Brain microvascular endothelial cell (primary cell): ENCODE data around the gene RTL3.
A peak's percentile ranks its signal among the peaks of the same experiment; 100 is the strongest.

ENCODE experiments used
- DNase-seq: peaks from one replicate; pipeline ENCODE4 v3.0.0-alpha.2; 2020
- H3K27ac ChIP-seq: fragments of 250-450 bp; sonication (Bioruptor Pico); 2 replicates; pipeline ENCODE4 v1.5.1; 2020; ENCODE audit warnings: mild to moderate bottlenecking, moderate library complexity
- H3K27me3 ChIP-seq: fragments of 250-450 bp; sonication (Bioruptor Pico); replicated peaks from 2 replicates; pipeline ENCODE4 v1.5.1; 2020; ENCODE audit warnings: mild to moderate bottlenecking
- H3K36me3 ChIP-seq: fragments of 250-450 bp; sonication (Bioruptor Pico); replicated peaks from 2 replicates; pipeline ENCODE4 v1.5.1; 2020; ENCODE audit warnings: mild to moderate bottlenecking
- H3K4me3 ChIP-seq: 2 replicates; pipeline ENCODE4 v1.5.1; 2011; ENCODE audit warnings: low read depth, mild to moderate bottlenecking, control low read depth, low read length, moderate library complexity
- in situ Hi-C: cut with HindIII; loops from 2 replicates; pipeline ENCODE4 v1.10.0; 2017; ENCODE audit warnings: low sequenced_read_pairs, low pct_ligation_motif_present
- TF ChIP-seq, protein P1 (sequence below): IDR thresholded peaks from 2 replicates; pipeline ENCODE4 v1.5.1; 2011; ENCODE audit warnings: low read depth, mild to moderate bottlenecking, moderate library complexity, low read length, control low read depth, inconsistent platforms; ENCODE audit errors: missing control alignments

The RTL3 gene, protein sequence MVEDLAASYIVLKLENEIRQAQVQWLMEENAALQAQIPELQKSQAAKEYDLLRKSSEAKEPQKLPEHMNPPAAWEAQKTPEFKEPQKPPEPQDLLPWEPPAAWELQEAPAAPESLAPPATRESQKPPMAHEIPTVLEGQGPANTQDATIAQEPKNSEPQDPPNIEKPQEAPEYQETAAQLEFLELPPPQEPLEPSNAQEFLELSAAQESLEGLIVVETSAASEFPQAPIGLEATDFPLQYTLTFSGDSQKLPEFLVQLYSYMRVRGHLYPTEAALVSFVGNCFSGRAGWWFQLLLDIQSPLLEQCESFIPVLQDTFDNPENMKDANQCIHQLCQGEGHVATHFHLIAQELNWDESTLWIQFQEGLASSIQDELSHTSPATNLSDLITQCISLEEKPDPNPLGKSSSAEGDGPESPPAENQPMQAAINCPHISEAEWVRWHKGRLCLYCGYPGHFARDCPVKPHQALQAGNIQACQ

DNA sequence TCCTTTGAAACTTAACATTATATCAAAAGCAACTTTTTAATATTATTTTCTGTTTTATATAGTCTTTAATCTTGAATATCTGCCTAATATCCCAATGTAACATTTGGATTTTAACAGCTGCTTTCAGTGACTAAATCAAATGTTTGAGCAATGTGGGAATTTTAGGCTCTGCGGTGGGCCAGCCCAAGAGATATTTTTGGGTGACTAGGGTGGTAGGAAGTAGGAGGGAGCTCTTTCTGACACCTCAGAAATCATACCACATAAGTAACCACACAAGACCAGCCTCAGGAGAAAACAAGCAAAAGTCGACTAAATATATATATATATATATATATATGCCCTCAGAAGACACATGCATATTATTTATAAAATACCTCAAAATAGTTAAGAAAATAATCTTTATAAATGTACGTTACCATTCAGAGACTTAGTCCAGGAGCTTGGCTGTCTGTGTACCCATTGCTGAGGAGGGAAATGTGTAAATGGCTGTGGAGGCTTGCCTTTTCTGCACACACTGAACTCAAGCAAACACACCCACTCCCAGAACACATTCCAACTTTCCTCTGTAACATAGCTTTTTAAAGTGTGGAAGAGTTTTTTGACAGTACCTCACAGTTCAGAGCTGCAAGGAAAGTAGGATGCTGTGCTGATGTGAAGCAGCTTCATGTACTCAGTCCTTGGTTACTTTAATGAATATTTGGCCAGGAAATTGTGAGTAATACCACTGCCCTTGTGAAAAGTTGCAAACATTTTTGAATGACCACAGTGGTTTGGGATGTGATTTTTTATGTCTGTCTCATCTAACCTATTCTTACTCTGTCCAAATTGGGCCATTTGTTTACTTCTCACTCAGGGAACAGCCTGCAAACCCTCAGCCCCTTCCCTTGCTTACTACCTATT is at the start of gene RTL3:
Gene RTL3 (minus strand): TSS at position 484 of the 900 bp plus-strand sequence. CDS start 908 bp downstream, outside the sequence.
- DNase-seq = peak; percentile 56
- TF ChIP-seq, protein P1, sequence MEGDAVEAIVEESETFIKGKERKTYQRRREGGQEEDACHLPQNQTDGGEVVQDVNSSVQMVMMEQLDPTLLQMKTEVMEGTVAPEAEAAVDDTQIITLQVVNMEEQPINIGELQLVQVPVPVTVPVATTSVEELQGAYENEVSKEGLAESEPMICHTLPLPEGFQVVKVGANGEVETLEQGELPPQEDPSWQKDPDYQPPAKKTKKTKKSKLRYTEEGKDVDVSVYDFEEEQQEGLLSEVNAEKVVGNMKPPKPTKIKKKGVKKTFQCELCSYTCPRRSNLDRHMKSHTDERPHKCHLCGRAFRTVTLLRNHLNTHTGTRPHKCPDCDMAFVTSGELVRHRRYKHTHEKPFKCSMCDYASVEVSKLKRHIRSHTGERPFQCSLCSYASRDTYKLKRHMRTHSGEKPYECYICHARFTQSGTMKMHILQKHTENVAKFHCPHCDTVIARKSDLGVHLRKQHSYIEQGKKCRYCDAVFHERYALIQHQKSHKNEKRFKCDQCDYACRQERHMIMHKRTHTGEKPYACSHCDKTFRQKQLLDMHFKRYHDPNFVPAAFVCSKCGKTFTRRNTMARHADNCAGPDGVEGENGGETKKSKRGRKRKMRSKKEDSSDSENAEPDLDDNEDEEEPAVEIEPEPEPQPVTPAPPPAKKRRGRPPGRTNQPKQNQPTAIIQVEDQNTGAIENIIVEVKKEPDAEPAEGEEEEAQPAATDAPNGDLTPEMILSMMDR = no peak
- H3K4me3 ChIP-seq = no peak within 1 kb of the TSS
- H3K27ac ChIP-seq = peak within 1 kb of the TSS; percentile 59
- no peaks in the 10 kb centered on the region for H3K36me3 ChIP-seq
- in situ Hi-C loops = no loop called here
- no peaks in the 10 kb centered on the region for H3K27me3 ChIP-seq

DNA sequence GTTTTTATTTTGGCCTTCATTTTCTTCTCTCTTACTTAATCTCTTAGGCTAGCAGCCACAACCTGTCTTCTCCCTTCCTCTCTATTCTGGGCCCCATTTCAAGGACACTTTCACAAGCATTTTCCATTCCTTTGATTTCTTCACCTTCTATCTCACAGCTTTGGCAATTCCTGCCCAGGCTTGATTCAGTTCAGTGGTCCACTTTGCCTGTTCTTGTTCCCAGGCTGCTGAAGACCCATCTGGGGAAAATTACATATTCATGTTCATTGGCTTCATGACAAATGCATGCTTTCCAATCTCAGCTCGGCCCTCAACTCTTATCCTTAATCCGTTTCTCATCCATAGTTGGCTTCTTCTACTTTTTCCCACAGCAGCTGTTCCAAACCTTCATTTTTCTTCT is 49.7 kb upstream of the RTL3 start:
- H3K27ac ChIP-seq = no peak overlapping the region
- H3K27me3 ChIP-seq = no peaks in the 10 kb centered on the region
- no peak overlapping the region for H3K4me3 ChIP-seq
- no peak for DNase-seq
- TF ChIP-seq, protein P1 = no peak
- no peaks in the 10 kb centered on the region for H3K36me3 ChIP-seq
- in situ Hi-C loops = no loop called here

DNA sequence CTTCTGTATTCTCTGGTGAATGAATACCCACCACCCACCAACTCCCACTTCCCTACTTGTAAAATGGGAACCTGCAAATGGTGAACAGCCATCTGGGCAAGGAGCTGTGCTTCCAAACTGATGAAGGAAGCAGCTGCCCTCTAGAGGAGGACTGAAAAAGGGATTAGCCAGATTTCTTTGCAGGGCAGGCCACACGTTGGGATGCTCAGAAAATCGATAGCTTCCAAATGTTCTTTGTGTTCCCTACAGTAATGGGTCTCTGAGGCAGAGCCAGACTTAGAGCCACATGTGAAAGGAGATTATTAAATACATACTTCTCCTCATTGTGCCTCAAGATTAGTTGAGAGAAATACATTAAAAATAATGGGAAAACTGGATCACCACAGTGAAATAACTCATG is 49.1 kb upstream of the RTL3 start:
- peak; percentile 33 for DNase-seq
- in situ Hi-C loops = no loop called here

DNA sequence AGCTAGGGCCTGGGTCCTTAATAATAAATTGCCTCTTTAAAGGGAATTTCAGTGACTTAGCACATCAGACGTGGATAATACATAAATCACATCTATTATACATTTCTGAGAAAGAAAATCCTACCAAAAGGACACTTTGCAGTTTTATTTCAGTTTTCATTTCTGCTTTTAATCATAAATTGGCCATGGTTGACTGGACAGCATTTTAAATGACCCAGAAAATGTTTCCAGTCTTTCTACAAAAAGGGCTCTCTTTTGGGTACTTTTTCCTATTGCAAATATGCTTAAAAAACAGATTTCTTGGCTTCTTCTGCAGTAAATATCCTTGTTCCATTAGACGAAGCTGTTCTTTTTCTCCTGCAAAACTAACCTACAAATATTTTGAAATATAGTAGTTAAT is 46.9 kb upstream of the RTL3 start:
- TF ChIP-seq, protein P1 = no peak
- H3K4me3 ChIP-seq = no peak overlapping the region
- no peak for DNase-seq
- H3K27me3 ChIP-seq = no peaks in the 10 kb centered on the region
- in situ Hi-C loops = no loop called here
- no peak overlapping the region for H3K27ac ChIP-seq
- H3K36me3 ChIP-seq = no peaks in the 10 kb centered on the region

More for the DNA sequence above, 49.1 kb upstream of the RTL3 start:
- no peak overlapping the region for H3K27ac ChIP-seq
- no peaks in the 10 kb centered on the region for H3K36me3 ChIP-seq
- TF ChIP-seq, protein P1 = peak; percentile 75
- H3K4me3 ChIP-seq = no peak overlapping the region
- no peaks in the 10 kb centered on the region for H3K27me3 ChIP-seq

DNA sequence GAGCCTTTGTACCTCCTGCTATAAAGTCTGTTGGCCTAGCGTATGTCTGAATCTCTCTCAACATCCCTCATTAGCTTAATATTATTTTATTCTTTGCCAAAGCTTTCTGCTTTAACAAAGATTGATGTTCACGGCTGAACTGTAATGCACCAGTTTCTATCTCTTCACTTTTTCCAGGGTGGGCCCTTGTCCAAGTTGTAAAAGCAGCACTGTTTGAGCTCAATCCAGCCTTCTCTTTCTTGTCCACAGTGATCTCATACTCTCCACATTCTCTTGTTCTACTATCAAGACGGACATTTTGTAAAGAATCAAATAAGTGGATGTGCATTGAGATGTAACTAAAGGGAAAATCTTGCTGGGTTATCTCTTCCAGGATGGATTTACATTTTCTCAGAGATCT is 34.4 kb upstream of the RTL3 start:
- TF ChIP-seq, protein P1 = no peak
- no peaks in the 10 kb centered on the region for H3K36me3 ChIP-seq
- no peak overlapping the region for H3K27ac ChIP-seq
- H3K27me3 ChIP-seq = no peaks in the 10 kb centered on the region
- no peak for DNase-seq
- H3K4me3 ChIP-seq = no peak overlapping the region
- in situ Hi-C loops = no loop called here
